Hepatocyte (in vitro differentiated cells): ENCODE results near the gene TCP11X1. TPM values are rescaled to one million over a fixed set of nuclear protein-coding genes. Genes with fewer than 3 reads are reported as not detected.

Experiments
- polyA plus RNA-seq: library from polyadenylated mRNA; unstranded; fragments of >200 nt; fragmentation: Nextera tagmentation; extraction: Ambion mirVana; gene quantifications from 2 replicates; pipeline ENCODE4 v1.2.1, GENCODE V29; 2016
- total RNA-seq: library from RNA; depleted of rRNA; stranded (reverse); fragments of >200 nt; gene quantifications from 2 replicates; pipeline ENCODE4 v1.2.3, GENCODE V29; 2014

Gene TCP11X1
- total and polyA plus RNA-seq, 2 experiments from 2014 or later, result 0.16 TPM; not detected in 1

Other genes with a start within 250 kb of the TCP11X1 start
- 2.8 and 3.9 TPM in 2 replicates for gene TCEAL2, start 89.6 kb upstream of the TCP11X1 start, total RNA-seq
- gene TCEAL2, start 89.6 kb upstream of the TCP11X1 start, polyA plus RNA-seq, result 5.8 and 9.2 TPM in 2 replicates
- gene TCEAL6, start 72.8 kb upstream of the TCP11X1 start, total RNA-seq, result not detected in 2 replicates
- not detected in 2 replicates for gene TCEAL6, start 72.8 kb upstream of the TCP11X1 start, polyA plus RNA-seq
- gene BEX5, start 59.3 kb upstream of the TCP11X1 start, total RNA-seq, result 7.4 and 11.8 TPM in 2 replicates
- 14.2 and 14.3 TPM in 2 replicates for gene BEX5, start 59.3 kb upstream of the TCP11X1 start, polyA plus RNA-seq
- not detected in 2 replicates for gene NXF2, start 31.9 kb downstream of the TCP11X1 start, total RNA-seq
- gene NXF2, start 31.9 kb downstream of the TCP11X1 start, polyA plus RNA-seq, result not detected in 2 replicates
- 0.72 TPM in 1 of 2 replicates, not detected in the other for gene NXF2B, start 224.7 kb downstream of the TCP11X1 start, total RNA-seq
- not detected in 2 replicates for gene NXF2B, start 224.7 kb downstream of the TCP11X1 start, polyA plus RNA-seq